ENCODE results near the gene DEF6.

DNA sequence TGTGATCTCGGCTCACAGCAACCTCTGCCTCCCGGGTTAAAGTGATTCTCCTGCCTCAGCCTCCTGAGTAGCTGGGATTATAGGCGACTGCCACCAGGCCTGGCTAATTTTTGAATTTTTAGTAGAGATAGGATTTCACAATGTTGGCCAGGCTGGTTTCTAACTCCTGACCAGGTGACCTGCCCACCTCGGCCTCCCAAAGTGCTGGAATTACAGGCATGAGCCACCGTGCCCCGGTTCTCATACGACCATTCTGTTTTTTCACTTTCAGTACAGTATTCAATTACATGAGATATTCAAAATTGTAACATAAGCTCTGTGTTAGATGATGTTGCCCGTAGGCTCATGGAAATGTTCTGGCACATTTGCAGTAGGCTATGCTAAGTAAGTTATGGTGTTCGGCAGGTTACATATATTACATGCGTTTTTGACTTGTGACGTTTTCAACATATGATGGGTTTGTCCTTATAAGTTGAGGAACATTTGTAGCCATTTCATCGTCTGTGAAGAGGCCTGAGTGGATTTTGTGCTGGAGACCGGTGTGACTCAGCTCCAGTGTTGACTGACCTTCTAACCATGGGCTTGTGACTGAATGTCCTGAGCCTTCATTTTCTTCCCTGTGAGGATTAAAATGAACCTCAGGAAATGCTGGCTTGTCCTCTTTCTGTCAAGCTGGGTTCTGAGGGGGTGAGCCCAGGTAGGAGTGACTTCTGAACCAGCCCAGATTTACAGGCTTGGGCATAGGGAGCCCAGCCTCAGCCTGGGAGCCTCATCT, 56.9 kb downstream of the DEF6 start:
- TF ChIP-seq POLR2A (IDR thresholded peaks at IDR 0.05) = no peak
- TF ChIP-seq, protein P1, sequence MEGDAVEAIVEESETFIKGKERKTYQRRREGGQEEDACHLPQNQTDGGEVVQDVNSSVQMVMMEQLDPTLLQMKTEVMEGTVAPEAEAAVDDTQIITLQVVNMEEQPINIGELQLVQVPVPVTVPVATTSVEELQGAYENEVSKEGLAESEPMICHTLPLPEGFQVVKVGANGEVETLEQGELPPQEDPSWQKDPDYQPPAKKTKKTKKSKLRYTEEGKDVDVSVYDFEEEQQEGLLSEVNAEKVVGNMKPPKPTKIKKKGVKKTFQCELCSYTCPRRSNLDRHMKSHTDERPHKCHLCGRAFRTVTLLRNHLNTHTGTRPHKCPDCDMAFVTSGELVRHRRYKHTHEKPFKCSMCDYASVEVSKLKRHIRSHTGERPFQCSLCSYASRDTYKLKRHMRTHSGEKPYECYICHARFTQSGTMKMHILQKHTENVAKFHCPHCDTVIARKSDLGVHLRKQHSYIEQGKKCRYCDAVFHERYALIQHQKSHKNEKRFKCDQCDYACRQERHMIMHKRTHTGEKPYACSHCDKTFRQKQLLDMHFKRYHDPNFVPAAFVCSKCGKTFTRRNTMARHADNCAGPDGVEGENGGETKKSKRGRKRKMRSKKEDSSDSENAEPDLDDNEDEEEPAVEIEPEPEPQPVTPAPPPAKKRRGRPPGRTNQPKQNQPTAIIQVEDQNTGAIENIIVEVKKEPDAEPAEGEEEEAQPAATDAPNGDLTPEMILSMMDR (IDR thresholded peaks at IDR 0.05) = no peak
- no peak for TF ChIP-seq POLR2AphosphoS5 (IDR thresholded peaks at IDR 0.05)
